Thymus (tissue), 11 donors: Measurements from ENCODE around the gene OAS2. TPM values are rescaled to one million over a fixed set of nuclear protein-coding genes. Genes with fewer than 3 reads are reported as not detected.

Experiments
- DNase-seq, 9 donors: peaks; one replicate each; pipeline ENCODE4 v3.0.0-alpha.2; 2013; ENCODE audit warnings: low spot score in 9 of 9, low read depth in 6 of 9, missing footprints in 1 of 9
- H3K27ac ChIP-seq, 2 donors: one replicate each; pipeline ENCODE4 v1.5.1; 2013; ENCODE audit warnings: control low read depth in 1 of 2, low read depth in 1 of 2, low read length in 1 of 2, mild to moderate bottlenecking in 1 of 2, moderate library complexity in 1 of 2
- H3K27me3 ChIP-seq, 2 donors: one replicate each; pipeline ENCODE4 v1.5.1; 2013; ENCODE audit warnings: low read length in 1 of 2; ENCODE audit not compliant: control insufficient read depth in 2 of 2, insufficient read depth in 1 of 2
- H3K36me3 ChIP-seq, 2 donors: one replicate each; pipeline ENCODE4 v1.5.1; 2013; ENCODE audit warnings: low read length in 1 of 2, mild to moderate bottlenecking in 1 of 2, moderate library complexity in 1 of 2; ENCODE audit not compliant: control insufficient read depth in 2 of 2, insufficient read depth in 2 of 2
- H3K4me1 ChIP-seq, 2 donors: one replicate each; pipeline ENCODE4 v1.5.1; 2013; ENCODE audit warnings: low read length in 2 of 2; ENCODE audit not compliant: control insufficient read depth in 2 of 2, insufficient read depth in 2 of 2
- H3K4me3 ChIP-seq, 2 donors: one replicate each; pipeline ENCODE4 v1.5.1; 2013; ENCODE audit warnings: low read length in 2 of 2, control low read depth in 1 of 2, mild to moderate bottlenecking in 1 of 2
- H3K9me3 ChIP-seq, 2 donors: one replicate each; pipeline ENCODE4 v1.5.1; 2013; ENCODE audit warnings: low read length in 1 of 2, mild to moderate bottlenecking in 1 of 2; ENCODE audit not compliant: control insufficient read depth in 2 of 2, insufficient read depth in 1 of 2
- WGBS: extraction: QIAGEN DNeasy Blood & Tissue Kit; methylation state at CpG from one replicate; pipeline ENCODE4 v1.1.7; 2013; 5-methylcytosine and 5-hydroxymethylcytosine counted together
- polyA plus RNA-seq: library from polyadenylated mRNA; stranded (reverse); fragments of 200-250 nt; gene quantifications from one replicate; pipeline ENCODE4 v1.2.3, GENCODE V29; 2013
- total RNA-seq: library from RNA; stranded (reverse); fragments of 120-200 nt; gene quantifications from one replicate; pipeline ENCODE4 v1.2.4, GENCODE V29; 2013
- donor health status: healthy.

Gene OAS2
- total and polyA plus RNA-seq, 2 donors, result 29.8 to 45.8 TPM

DNA sequence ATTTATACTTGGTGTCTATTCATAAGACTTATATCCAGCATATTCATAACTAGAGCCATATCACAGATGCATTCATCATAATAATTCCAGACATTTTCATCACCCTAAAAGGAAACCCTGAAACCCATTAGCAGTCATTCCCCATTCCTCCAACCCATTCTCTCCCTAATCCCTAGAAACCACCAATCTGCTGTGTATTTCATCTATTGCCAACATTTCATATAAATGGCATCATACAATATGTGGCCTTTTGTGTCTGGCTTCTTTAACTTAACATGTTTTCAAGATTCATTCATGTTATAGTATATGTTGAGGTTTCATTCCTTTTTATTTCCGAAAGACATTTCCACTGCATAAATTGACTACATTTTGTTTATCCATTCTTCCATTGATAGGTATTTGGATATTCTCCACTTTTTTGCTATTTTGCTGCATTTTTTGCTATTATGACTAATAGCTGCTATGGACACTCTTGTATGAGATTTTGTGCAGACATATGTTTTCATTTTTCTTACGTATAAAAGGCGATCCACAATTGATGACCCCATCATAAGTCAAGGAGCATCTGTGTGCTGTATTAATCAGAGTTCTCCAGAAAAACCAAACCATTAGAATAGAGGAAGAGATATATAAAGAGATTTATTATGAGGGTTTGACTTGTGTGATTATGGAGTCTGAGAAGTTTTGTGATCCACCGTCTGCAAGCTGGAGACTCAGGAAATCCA, 5.1 kb upstream of the OAS2 start:
- H3K9me3 ChIP-seq, result no peaks in the 10 kb centered on the region
- H3K4me3 ChIP-seq, result no peak overlapping the region
- no peaks in the 10 kb centered on the region for H3K27me3 ChIP-seq
- peaks cover 3 to 9% of the 10 kb centered on the region in 2 donors for H3K4me1 ChIP-seq
- 81% methylated on average over 4 of the region's 4 CpGs for WGBS
- no peak overlapping the region for H3K27ac ChIP-seq
- no peak for DNase-seq
- peaks cover 8 to 10% of the 10 kb centered on the region in 2 donors for H3K36me3 ChIP-seq

DNA sequence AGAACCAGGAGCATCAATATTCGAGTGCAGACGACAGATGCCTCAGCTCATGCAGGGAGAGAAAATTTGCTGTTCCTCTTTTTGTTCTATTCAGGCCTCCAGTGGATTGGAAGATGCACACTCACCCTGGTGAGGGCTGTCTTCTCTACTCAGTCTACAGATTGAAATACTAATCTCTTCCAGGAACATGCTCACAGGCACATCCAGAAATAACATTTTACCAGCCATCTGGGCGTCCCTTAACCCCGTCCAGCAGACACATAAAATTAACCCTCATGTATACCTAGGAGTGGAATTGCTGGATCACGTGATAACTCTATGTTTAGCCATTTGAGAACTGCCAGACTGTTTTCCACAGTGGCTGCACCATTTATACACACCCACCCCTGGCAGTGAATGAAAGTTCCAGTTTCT, 4.5 kb upstream of the OAS2 start:
- H3K27me3 ChIP-seq, result no peaks in the 10 kb centered on the region
- 35% methylated on average over 5 of the region's 5 CpGs for WGBS
- no peaks in the 10 kb centered on the region for H3K9me3 ChIP-seq
- H3K4me3 ChIP-seq, result no peak overlapping the region
- peaks cover 6 to 10% of the 10 kb centered on the region in 2 donors for H3K4me1 ChIP-seq
- no peak for DNase-seq
- H3K36me3 ChIP-seq, result peaks cover 8 to 10% of the 10 kb centered on the region in 2 donors
- H3K27ac ChIP-seq, result no peak overlapping the region

DNA sequence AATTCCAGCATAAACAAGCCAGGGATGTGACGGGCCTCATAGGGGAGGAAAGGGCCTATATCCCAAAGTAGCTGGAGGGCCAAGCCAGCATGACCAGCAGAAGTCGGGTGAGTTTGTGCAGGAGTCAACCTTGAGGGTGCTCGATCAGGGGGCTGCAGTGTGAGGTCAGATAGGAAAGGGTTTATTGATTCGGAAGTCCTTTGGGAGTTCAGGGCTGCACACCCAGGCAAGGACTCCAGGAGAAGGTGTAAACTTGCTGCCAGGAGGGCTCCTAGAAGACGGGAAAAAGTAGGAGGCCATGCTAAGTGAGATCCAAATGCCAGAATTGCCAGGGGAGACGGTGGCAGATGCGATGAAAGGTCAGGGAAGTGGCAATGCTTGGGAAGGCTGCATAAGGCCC, 3.4 kb upstream of the OAS2 start:
- peaks cover 16 to 19% of the 10 kb centered on the region in 2 donors for H3K4me1 ChIP-seq
- no peak for DNase-seq
- H3K9me3 ChIP-seq, result no peaks in the 10 kb centered on the region
- H3K27ac ChIP-seq, result no peak overlapping the region
- no peak overlapping the region for H3K4me3 ChIP-seq
- peaks cover under 1 to 5% of the 10 kb centered on the region in 2 donors for H3K36me3 ChIP-seq
- 98% methylated on average over 7 of the region's 7 CpGs for WGBS
- H3K27me3 ChIP-seq, result no peaks in the 10 kb centered on the region

DNA sequence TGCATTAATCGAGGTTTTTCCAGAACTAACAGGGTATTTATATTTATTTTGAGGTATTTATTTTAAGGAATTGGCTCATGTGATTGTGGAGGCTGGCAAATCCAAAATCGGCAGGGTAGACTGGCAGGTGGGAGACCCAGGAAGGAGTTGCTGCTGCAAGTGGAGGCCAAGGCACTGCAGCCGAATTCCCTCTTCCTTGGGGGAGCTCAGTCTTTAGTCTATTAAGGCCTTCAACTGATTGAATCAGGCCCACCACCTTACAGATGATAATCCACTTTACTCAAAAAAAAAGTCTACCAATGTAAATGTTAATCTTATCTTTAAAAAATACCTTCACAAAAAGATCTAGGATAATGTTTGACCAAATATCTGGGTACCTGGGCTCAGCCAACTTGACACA, 1.2 kb upstream of the OAS2 start:
- 93% methylated on average over 3 of the region's 3 CpGs for WGBS
- no peak overlapping the region for H3K4me3 ChIP-seq

DNA sequence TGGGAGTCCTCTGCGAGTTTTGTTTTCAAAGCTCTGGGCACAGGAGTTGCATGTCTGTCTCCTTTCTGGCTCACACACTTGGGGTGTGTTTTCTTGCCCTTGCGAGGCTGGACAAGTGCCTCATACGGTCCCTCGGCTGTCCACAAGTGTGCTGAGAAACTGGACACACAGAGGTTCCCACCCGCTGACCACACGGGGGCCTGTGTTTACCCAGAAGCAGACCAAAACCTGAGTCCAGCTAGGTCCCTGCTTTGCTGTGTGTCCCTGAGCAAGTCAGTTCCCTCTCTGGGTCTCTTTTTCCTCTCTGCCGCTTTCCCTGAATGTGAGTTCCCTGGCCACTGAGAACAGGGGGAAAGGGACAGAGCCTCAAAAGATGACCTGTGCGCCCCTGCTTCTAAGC, 678 bp upstream of the OAS2 start:
- Histone ChIP-seq H3K27ac (peak overlapping the region; percentile 90 to 99), H3K9me3 (no peaks in the 10 kb centered on the region), H3K27me3 (no peaks in the 10 kb centered on the region), H3K4me1 (peaks cover 16 to 19% of the 10 kb centered on the region in 2 donors), H3K36me3 (no peaks in the 10 kb centered on the region), H3K4me3 (peak overlapping the region; percentile 60 to 62)
- 89% methylated on average over 8 of the region's 8 CpGs for WGBS
- no peak for DNase-seq

More for the DNA sequence above, 1.2 kb upstream of the OAS2 start:
- Histone ChIP-seq H3K36me3 (no peaks in the 10 kb centered on the region), H3K4me1 (peaks cover 16 to 19% of the 10 kb centered on the region in 2 donors), H3K27ac (peak overlapping the region in 1 of 2 donors; percentile 99), H3K9me3 (no peaks in the 10 kb centered on the region), H3K27me3 (no peaks in the 10 kb centered on the region)
- no peak for DNase-seq

DNA sequence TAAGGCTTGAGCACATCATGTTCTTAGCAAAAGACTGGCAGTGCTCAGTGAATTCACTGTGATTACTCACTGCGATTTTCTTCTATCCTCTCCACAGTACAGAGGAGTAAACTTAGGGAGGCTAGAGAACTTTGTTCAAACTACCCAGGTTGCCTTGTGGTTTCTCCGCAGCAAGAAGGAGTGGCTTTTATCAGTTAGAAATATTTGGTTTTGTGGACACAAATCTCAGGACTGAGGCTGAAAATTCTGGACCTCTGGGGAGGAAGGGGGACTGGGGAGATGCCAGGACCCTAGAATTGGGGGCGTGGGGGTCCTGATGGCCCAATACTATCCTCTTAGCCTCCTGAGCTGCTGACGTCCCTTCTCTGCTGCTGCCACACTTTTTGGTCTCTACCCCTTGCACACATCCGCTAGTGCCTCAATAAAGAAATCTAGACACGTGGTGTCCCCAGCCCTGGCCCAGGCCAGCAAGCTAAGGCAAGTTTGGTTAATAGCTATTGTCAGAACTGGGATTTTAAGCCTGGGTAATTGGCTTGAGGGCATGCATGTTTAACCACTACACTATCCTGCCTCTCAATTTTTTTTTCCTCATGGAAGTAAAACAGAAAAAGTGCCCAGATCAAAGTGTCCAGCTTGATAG, 842 bp downstream of the OAS2 start:
- Histone ChIP-seq H3K27me3 (no peaks in the 10 kb centered on the region), H3K36me3 (no peaks in the 10 kb centered on the region), H3K4me1 (peaks cover 16 to 19% of the 10 kb centered on the region in 2 donors), H3K4me3 (peak overlapping the region; percentile 60 to 62), H3K9me3 (no peaks in the 10 kb centered on the region), H3K27ac (peak overlapping the region; percentile 90 to 99)
- 7% methylated on average over 6 of the region's 6 CpGs for WGBS
- peak in 3 of 9 donors; percentile 4 to 46 (median 13) for DNase-seq

DNA sequence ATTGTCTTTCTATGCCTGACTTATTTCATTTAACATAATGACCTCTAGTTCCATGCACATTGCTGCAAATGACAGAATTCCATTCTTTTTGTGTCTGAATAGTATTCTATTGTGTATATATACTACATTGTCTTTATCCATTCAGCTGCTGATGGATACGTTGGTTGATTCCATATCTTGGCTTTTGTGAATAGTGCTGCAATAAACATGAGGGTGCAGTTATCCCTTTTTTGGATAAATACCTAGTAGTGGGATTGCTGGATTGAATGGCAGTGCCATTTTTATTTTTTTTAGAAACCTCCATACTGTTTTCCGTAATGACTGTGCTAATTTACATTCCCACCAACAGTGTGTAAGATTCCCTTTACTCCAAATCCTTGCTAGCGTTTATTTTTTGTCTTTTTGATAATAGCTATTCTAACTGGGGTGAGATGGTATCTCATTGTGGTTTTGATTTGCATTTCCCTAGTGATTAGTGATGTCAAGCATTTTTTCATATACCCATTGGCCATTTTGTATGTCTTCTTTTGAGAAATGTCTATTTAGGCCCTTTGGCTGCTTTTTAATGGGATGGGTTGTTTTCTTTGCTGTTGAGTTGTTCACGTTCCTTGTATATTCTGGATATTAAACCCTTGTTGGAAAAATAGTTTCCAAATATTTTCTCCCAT, 2.3 kb downstream of the OAS2 start:
- Histone ChIP-seq H3K4me1 (peaks cover 16 to 19% of the 10 kb centered on the region in 2 donors), H3K27ac (no peak overlapping the region)
- 58% methylated on average over 4 of the region's 4 CpGs for WGBS

DNA sequence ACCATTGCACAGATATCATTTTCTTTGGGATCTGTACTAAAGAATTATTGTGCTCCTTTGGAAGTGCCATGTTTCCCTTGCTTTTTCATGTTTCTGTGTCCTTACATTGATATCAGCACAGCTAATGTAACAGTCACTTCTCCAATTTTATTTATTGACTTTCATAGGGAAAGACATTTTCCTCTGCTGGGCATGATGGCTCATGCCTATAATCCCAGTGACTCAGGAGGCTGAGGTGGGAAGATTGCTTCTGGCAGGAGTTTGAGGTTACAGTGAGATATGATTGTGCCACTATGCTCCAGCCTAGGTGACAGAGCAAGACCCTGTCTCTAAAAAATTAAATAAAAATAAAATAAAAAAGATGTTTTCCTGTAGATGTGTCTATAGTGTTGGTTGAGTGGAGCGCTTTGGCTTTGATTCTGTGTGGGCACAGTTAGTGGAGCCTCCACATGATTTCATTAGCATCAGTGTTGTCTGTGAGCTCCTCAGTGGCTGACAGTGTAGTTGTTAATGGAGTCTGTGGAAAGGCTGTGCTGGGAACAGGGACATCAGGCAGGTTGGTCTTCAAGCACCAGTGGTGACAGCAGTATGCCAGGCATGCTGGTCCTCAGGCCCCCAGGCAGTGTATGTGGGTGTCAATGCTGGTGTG, 7.4 kb downstream of the OAS2 start:
- Histone ChIP-seq H3K4me3 (no peak overlapping the region), H3K27me3 (no peaks in the 10 kb centered on the region), H3K36me3 (peaks cover 14 to 24% of the 10 kb centered on the region in 2 donors), H3K27ac (no peak overlapping the region), H3K9me3 (no peaks in the 10 kb centered on the region), H3K4me1 (no peaks in the 10 kb centered on the region)
- WGBS, result 100% methylated on average over 1 of the region's 1 CpG
- no peak for DNase-seq

More for the DNA sequence above, 2.3 kb downstream of the OAS2 start:
- Histone ChIP-seq H3K9me3 (no peaks in the 10 kb centered on the region), H3K27me3 (no peaks in the 10 kb centered on the region), H3K36me3 (no peaks in the 10 kb centered on the region), H3K4me3 (peak overlapping the region; percentile 14 to 62)
- DNase-seq, result peak in 1 of 9 donors; percentile 24
